MM.1S (cell line): Measurements from ENCODE around the gene TRIOBP.

Source experiments
- DNase-seq: peaks from one replicate; pipeline ENCODE4 v3.0.0-alpha.2; 2015
- H2AFZ ChIP-seq: fragments of 300-600 bp; sonication (generic); 2 replicates; pipeline ENCODE4 v1.6.0; 2016; ENCODE audit warnings: antibody characterized with exemption, low read length
- H3F3A ChIP-seq: fragments of 300-600 bp; sonication (generic); 2 replicates; pipeline ENCODE4 v1.6.1; 2016; ENCODE audit warnings: mild to moderate bottlenecking, antibody characterized with exemption, low read length, moderate library complexity, mixed read lengths; ENCODE audit not compliant: insufficient read depth
- H3K27ac ChIP-seq: fragments of 300-600 bp; sonication (generic); 2 replicates; pipeline ENCODE4 v1.5.1; 2016; ENCODE audit warnings: mild to moderate bottlenecking, low read length
- H3K27me3 ChIP-seq: fragments of 300-600 bp; sonication (generic); replicated peaks from 2 replicates; pipeline ENCODE4 v1.6.0; 2016; ENCODE audit warnings: low read length; ENCODE audit not compliant: insufficient read depth
- H3K36me3 ChIP-seq: fragments of 300-600 bp; sonication (generic); replicated peaks from 2 replicates; pipeline ENCODE4 v1.6.1; 2016; ENCODE audit warnings: mild to moderate bottlenecking, low read length, mixed read lengths; ENCODE audit not compliant: insufficient read depth
- H3K4me1 ChIP-seq: fragments of 300-600 bp; sonication (generic); 2 replicates; pipeline ENCODE4 v1.6.1; 2016; ENCODE audit warnings: low read length, mixed read lengths
- H3K4me2 ChIP-seq: fragments of 300-600 bp; sonication (generic); 2 replicates; pipeline ENCODE4 v1.6.0; 2016; ENCODE audit warnings: low read depth, low read length
- H3K4me3 ChIP-seq: fragments of 300-600 bp; sonication (generic); 2 replicates; pipeline ENCODE4 v1.5.1; 2016; ENCODE audit warnings: low read length, mixed read lengths
- H3K79me2 ChIP-seq: fragments of 300-600 bp; sonication (generic); 2 replicates; pipeline ENCODE4 v1.6.1; 2016; ENCODE audit warnings: mixed run types, low read length, mixed read lengths
- H3K9ac ChIP-seq: fragments of 300-600 bp; sonication (generic); 2 replicates; pipeline ENCODE4 v1.6.1; 2016; ENCODE audit warnings: low read length, mixed read lengths
- H3K9me2 ChIP-seq: fragments of 300-600 bp; sonication (generic); replicated peaks from 2 replicates; pipeline ENCODE4 v1.6.1; 2016; ENCODE audit warnings: mild to moderate bottlenecking, low read length, mixed read lengths; ENCODE audit not compliant: insufficient read depth
- H3K9me3 ChIP-seq: fragments of 300-600 bp; sonication (generic); replicated peaks from 2 replicates; pipeline ENCODE4 v1.6.1; 2016; ENCODE audit warnings: mild to moderate bottlenecking, low read length, mixed read lengths; ENCODE audit not compliant: insufficient read depth
- H4K20me1 ChIP-seq: fragments of 300-600 bp; sonication (generic); 2 replicates; pipeline ENCODE4 v1.6.1; 2016; ENCODE audit warnings: mild to moderate bottlenecking, low read length, moderate library complexity, mixed read lengths; ENCODE audit not compliant: insufficient read depth
- EZH2 ChIP-seq: fragments of 300-600 bp; sonication (generic); optimal IDR thresholded peaks from 2 replicates; pipeline ENCODE3; 2017; ENCODE audit warnings: low read depth, mild to moderate bottlenecking, antibody characterized with exemption, low read length, mixed read lengths
- EZH2phosphoT487 ChIP-seq: fragments of 300-600 bp; sonication (generic); IDR thresholded peaks from 2 replicates; pipeline ENCODE4 v1.6.1; 2018; ENCODE audit warnings: antibody characterized with exemption, low read length
- TF ChIP-seq, protein P1 (sequence below): fragments of 300-600 bp; sonication (generic); IDR thresholded peaks from 2 replicates; pipeline ENCODE4 v1.5.1; 2016; ENCODE audit warnings: antibody characterized with exemption, low read length, mixed read lengths

The TRIOBP gene

GRCh38 chr22:37697538-37697835, 639 bp downstream of the TRIOBP start:
- H3K9me2 ChIP-seq, result no peaks in the 10 kb centered on the region
- no peak for DNase-seq
- no peaks in the 10 kb centered on the region for H3K36me3 ChIP-seq
- no peak overlapping the region for H3K4me3 ChIP-seq
- H3K9me3 ChIP-seq, result no peaks in the 10 kb centered on the region
- 0 out of 2 replicates have a peak overlapping the region, but pooled peaks have one; percentile 70 for H3K4me2 ChIP-seq
- no peaks in the 10 kb centered on the region for H3K27me3 ChIP-seq
- H3K9ac ChIP-seq, result no peak overlapping the region
- H3K79me2 ChIP-seq, result no peaks in the 10 kb centered on the region
- H3F3A ChIP-seq, result 0 out of 2 replicates have a peak, but pooled peaks cover 6% of the 10 kb centered on the region
- no peaks in the 10 kb centered on the region for H3K4me1 ChIP-seq
- no peak overlapping the region for H3K27ac ChIP-seq
- no peaks in the 10 kb centered on the region for H4K20me1 ChIP-seq
- no peak overlapping the region for H2AFZ ChIP-seq
- TF ChIP-seq EZH2 (no peak), EZH2phosphoT487 (no peak)
- TF ChIP-seq, protein P1, sequence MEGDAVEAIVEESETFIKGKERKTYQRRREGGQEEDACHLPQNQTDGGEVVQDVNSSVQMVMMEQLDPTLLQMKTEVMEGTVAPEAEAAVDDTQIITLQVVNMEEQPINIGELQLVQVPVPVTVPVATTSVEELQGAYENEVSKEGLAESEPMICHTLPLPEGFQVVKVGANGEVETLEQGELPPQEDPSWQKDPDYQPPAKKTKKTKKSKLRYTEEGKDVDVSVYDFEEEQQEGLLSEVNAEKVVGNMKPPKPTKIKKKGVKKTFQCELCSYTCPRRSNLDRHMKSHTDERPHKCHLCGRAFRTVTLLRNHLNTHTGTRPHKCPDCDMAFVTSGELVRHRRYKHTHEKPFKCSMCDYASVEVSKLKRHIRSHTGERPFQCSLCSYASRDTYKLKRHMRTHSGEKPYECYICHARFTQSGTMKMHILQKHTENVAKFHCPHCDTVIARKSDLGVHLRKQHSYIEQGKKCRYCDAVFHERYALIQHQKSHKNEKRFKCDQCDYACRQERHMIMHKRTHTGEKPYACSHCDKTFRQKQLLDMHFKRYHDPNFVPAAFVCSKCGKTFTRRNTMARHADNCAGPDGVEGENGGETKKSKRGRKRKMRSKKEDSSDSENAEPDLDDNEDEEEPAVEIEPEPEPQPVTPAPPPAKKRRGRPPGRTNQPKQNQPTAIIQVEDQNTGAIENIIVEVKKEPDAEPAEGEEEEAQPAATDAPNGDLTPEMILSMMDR, result no peak

GRCh38 chr22:37701141-37701786, 4.4 kb downstream of the TRIOBP start:
- Histone ChIP-seq H3K9me3 (no peaks in the 10 kb centered on the region), H3K4me1 (no peaks in the 10 kb centered on the region), H4K20me1 (no peaks in the 10 kb centered on the region), H3K9me2 (no peaks in the 10 kb centered on the region), H3K27me3 (no peaks in the 10 kb centered on the region), H3K27ac (no peak overlapping the region), H3K36me3 (no peaks in the 10 kb centered on the region), H3K4me2 (no peak overlapping the region), H3K79me2 (no peaks in the 10 kb centered on the region), H3K9ac (no peak overlapping the region), H3K4me3 (no peak overlapping the region), H2AFZ (no peak overlapping the region), H3F3A (no peaks in the 10 kb centered on the region)
- TF ChIP-seq EZH2 (no peak), EZH2phosphoT487 (no peak)
- TF ChIP-seq, protein P1, result no peak
- DNase-seq, result no peak

DNA sequence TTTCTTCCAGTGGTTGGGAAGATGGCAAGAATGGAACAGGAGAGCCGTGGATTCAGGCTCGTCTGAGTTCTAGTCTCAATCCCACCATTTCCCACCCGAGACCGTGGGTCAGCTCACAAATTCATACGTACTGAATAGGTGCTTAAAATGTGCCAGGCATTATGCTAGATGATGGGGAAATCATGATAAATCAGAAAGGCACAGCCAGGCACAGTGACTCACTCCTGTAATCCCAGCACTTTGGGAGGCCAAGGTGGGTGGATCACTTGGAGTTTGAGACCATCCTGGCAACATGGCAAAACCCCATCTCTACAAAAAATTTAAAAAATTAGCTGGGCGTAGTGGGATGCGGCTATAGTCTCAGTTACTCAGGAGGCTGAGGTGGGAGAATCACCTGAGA, 7.1 kb downstream of the TRIOBP start:
- H3K36me3 ChIP-seq, result no peaks in the 10 kb centered on the region
- H3K27ac ChIP-seq, result no peak overlapping the region
- H3K9me2 ChIP-seq, result no peaks in the 10 kb centered on the region
- H3K4me1 ChIP-seq, result no peaks in the 10 kb centered on the region
- H2AFZ ChIP-seq, result no peak overlapping the region
- no peaks in the 10 kb centered on the region for H3K9me3 ChIP-seq
- no peak overlapping the region for H3K4me3 ChIP-seq
- no peak overlapping the region for H3K4me2 ChIP-seq
- H3K79me2 ChIP-seq, result no peaks in the 10 kb centered on the region
- H3K9ac ChIP-seq, result no peak overlapping the region
- TF ChIP-seq, protein P1, result no peak
- TF ChIP-seq EZH2phosphoT487, result no peak
- TF ChIP-seq EZH2, result no peak
- H3K27me3 ChIP-seq, result no peaks in the 10 kb centered on the region
- H4K20me1 ChIP-seq, result no peaks in the 10 kb centered on the region
- DNase-seq, result no peak
- H3F3A ChIP-seq, result no peaks in the 10 kb centered on the region
